Muscle of leg (tissue), 11 donors: Measurements from ENCODE around the gene ARHGAP44. TPM values are rescaled to one million over a fixed set of nuclear protein-coding genes. Genes with fewer than 3 reads are reported as not detected.
"Not testable (repeated sequence)": the region's sequence is repeated elsewhere in the genome, so short reads cannot be mapped to it uniquely, and the experiment has no call there.

ENCODE experiments used
- DNase-seq: peaks from one replicate; pipeline ENCODE4 v3.0.0; 2013
- H3K27ac ChIP-seq: one replicate; pipeline ENCODE4 v1.5.1; 2013; ENCODE audit warnings: mild to moderate bottlenecking, low read length, control low read depth
- H3K27me3 ChIP-seq: one replicate; pipeline ENCODE4 v1.6.1; 2013; ENCODE audit warnings: low read length; ENCODE audit not compliant: control insufficient read depth, insufficient read depth
- H3K36me3 ChIP-seq: one replicate; pipeline ENCODE4 v1.6.1; 2013; ENCODE audit warnings: low read length; ENCODE audit not compliant: control insufficient read depth, insufficient read depth
- H3K4me1 ChIP-seq: one replicate; pipeline ENCODE4 v1.6.1; 2013; ENCODE audit warnings: low read length; ENCODE audit not compliant: control insufficient read depth, insufficient read depth
- H3K4me3 ChIP-seq: one replicate; pipeline ENCODE4 v1.5.1; 2013; ENCODE audit warnings: low read length, control low read depth
- H3K9me3 ChIP-seq: replicated peaks from 2 replicates; pipeline ENCODE4 v1.6.1; 2013; ENCODE audit warnings: low read depth, low read length; ENCODE audit not compliant: control insufficient read depth
- WGBS: methylation state at CpG from one replicate; pipeline ENCODE4 v1.1.5; 2013; ENCODE audit warnings: missing lambda C conversion rate; ENCODE audit not compliant: insufficient coverage; 5-methylcytosine and 5-hydroxymethylcytosine counted together
- polyA plus RNA-seq, 8 donors: library from polyadenylated mRNA; unstranded; fragments of 120-200 nt; gene quantifications; one replicate each; pipeline versions ENCODE4 v1.2.1 to v1.2.3, GENCODE V29; 2013; ENCODE audit warnings: inconsistent platforms in 1 of 8, low replicate concordance in 1 of 8; ENCODE audit not compliant: insufficient read length in 8 of 8, insufficient read depth in 1 of 8
- total RNA-seq: library from RNA; stranded (reverse); fragments of 120-200 nt; gene quantifications from one replicate; pipeline ENCODE4 v1.2.4, GENCODE V29; 2013

The ARHGAP44 gene
- total and polyA plus RNA-seq, 9 donors, result 3.0 to 5.5 (median 4.5) TPM

- WGBS, result 55% methylated on average over 3 of the region's 5 CpGs
- Histone ChIP-seq H3K27me3 (no peaks in the 10 kb centered on the region), H3K9me3 (no peaks in the 10 kb centered on the region), H3K4me1 (peaks cover 4% of the 10 kb centered on the region), H3K4me3 (no peak overlapping the region), H3K27ac (no peak overlapping the region), H3K36me3 (no peaks in the 10 kb centered on the region)
- DNase-seq, result no peak
Observed at GRCh38 chr17:12966413-12966812, 177.1 kb downstream of the ARHGAP44 start.

- Histone ChIP-seq H3K27me3 (no peaks in the 10 kb centered on the region), H3K4me1 (peaks cover 4% of the 10 kb centered on the region), H3K4me3 (no peak overlapping the region), H3K27ac (no peak overlapping the region), H3K9me3 (no peaks in the 10 kb centered on the region), H3K36me3 (no peaks in the 10 kb centered on the region)
- WGBS, result 77% methylated on average over 11 of the region's 11 CpGs
- DNase-seq, result no peak
Observed at GRCh38 chr17:12967962-12968361, 178.7 kb downstream of the ARHGAP44 start.

GRCh38 chr17:12973496-12974004 lies 184.3 kb downstream of the ARHGAP44 start:
- peaks cover 12% of the 10 kb centered on the region for H3K4me1 ChIP-seq
- peaks cover 5% of the 10 kb centered on the region for H3K27me3 ChIP-seq
- peak overlapping the region; percentile 42 for H3K27ac ChIP-seq
- WGBS, result 4% methylated on average over 16 of the region's 16 CpGs
- peak; percentile 48 for DNase-seq
- H3K36me3 ChIP-seq, result no peaks in the 10 kb centered on the region
- peak overlapping the region; percentile 38 for H3K4me3 ChIP-seq
- no peaks in the 10 kb centered on the region for H3K9me3 ChIP-seq

- no peaks in the 10 kb centered on the region for H3K9me3 ChIP-seq
- peaks cover 12% of the 10 kb centered on the region for H3K4me1 ChIP-seq
- peak overlapping the region; percentile 38 for H3K4me3 ChIP-seq
- peaks cover 5% of the 10 kb centered on the region for H3K27me3 ChIP-seq
- H3K27ac ChIP-seq, result peak overlapping the region; percentile 42
- H3K36me3 ChIP-seq, result no peaks in the 10 kb centered on the region
- WGBS, result under 1% methylated on average over 38 of the region's 40 CpGs
- DNase-seq, result peak; percentile 73
Observed at GRCh38 chr17:12974005-12974531, 184.8 kb downstream of the ARHGAP44 start.

- H3K9me3 ChIP-seq, result no peaks in the 10 kb centered on the region
- peaks cover 3% of the 10 kb centered on the region for H3K36me3 ChIP-seq
- H3K4me3 ChIP-seq, result no peak overlapping the region
- 28% methylated on average over 4 of the region's 13 CpGs for WGBS
- peaks cover 12% of the 10 kb centered on the region for H3K4me1 ChIP-seq
- H3K27ac ChIP-seq, result no peak overlapping the region
- DNase-seq, result peak; percentile 54
- H3K27me3 ChIP-seq, result peaks cover 5% of the 10 kb centered on the region
Observed at GRCh38 chr17:12977008-12977751, 187.9 kb downstream of the ARHGAP44 start.

GRCh38 chr17:12978787-12979186 lies 189.5 kb downstream of the ARHGAP44 start:
- WGBS, result 96% methylated on average over 5 of the region's 6 CpGs
- not testable (repeated sequence) for H3K4me3 ChIP-seq, H3K9me3 ChIP-seq, H3K27ac ChIP-seq, H3K36me3 ChIP-seq, DNase-seq, H3K4me1 ChIP-seq, H3K27me3 ChIP-seq

- H3K36me3 ChIP-seq, result peaks cover 3% of the 10 kb centered on the region
- no peak overlapping the region for H3K4me3 ChIP-seq
- WGBS, result 80% methylated on average over 4 of the region's 5 CpGs
- no peak overlapping the region for H3K27ac ChIP-seq
- no peaks in the 10 kb centered on the region for H3K9me3 ChIP-seq
- no peaks in the 10 kb centered on the region for H3K27me3 ChIP-seq
- no peak for DNase-seq
- peaks cover 8% of the 10 kb centered on the region for H3K4me1 ChIP-seq
Observed at GRCh38 chr17:12979246-12979645, 189.9 kb downstream of the ARHGAP44 start.

GRCh38 chr17:12979826-12980500 lies 190.7 kb downstream of the ARHGAP44 start:
- no peaks in the 10 kb centered on the region for H3K9me3 ChIP-seq
- no peak for DNase-seq
- H3K36me3 ChIP-seq, result peaks cover 3% of the 10 kb centered on the region
- no peak overlapping the region for H3K27ac ChIP-seq
- H3K4me3 ChIP-seq, result no peak overlapping the region
- H3K4me1 ChIP-seq, result peaks cover 12% of the 10 kb centered on the region
- 88% methylated on average over 6 of the region's 12 CpGs for whole genome bisulfite sequencing
- H3K27me3 ChIP-seq, result no peaks in the 10 kb centered on the region

- no peak for DNase-seq
- H3K27me3 ChIP-seq, result no peaks in the 10 kb centered on the region
Observed at GRCh38 chr17:12982224-12982623, 192.9 kb downstream of the ARHGAP44 start.

More at GRCh38 chr17:12982224-12982623, 192.9 kb downstream of the ARHGAP44 start:
- Histone ChIP-seq H3K9me3 (no peaks in the 10 kb centered on the region), H3K36me3 (peaks cover 3% of the 10 kb centered on the region), H3K27ac (no peak overlapping the region), H3K4me3 (no peak overlapping the region), H3K4me1 (peaks cover 30% of the 10 kb centered on the region)
- WGBS, result 82% methylated on average over 3 of the region's 6 CpGs
